Rectal smooth muscle tissue (tissue), 1 donor: ENCODE data around the gene KIAA1614.

Source experiments
- H3K27ac ChIP-seq: one replicate; pipeline ENCODE4 v1.7.0; 2013; ENCODE audit warnings: low read depth, low read length, inconsistent platforms
- H3K27me3 ChIP-seq: one replicate; pipeline ENCODE4 v1.7.0; 2013; ENCODE audit warnings: low read length; ENCODE audit not compliant: control insufficient read depth, insufficient read depth
- H3K36me3 ChIP-seq: one replicate; pipeline ENCODE4 v1.7.0; 2013; ENCODE audit warnings: low read length; ENCODE audit not compliant: control insufficient read depth, insufficient read depth
- H3K4me1 ChIP-seq: one replicate; pipeline ENCODE4 v1.7.0; 2013; ENCODE audit warnings: low read length; ENCODE audit not compliant: control insufficient read depth, insufficient read depth
- H3K4me3 ChIP-seq: one replicate; pipeline ENCODE4 v1.7.0; 2013; ENCODE audit warnings: low read length
- H3K9ac ChIP-seq: one replicate; pipeline ENCODE4 v1.7.0; 2013; ENCODE audit warnings: low read length

KIAA1614 gene

GRCh38 chr1:180930687-180931086, 18.0 kb downstream of the KIAA1614 start:
- Histone ChIP-seq H3K4me1 (peaks cover 29% of the 10 kb centered on the region), H3K36me3 (peaks cover 4% of the 10 kb centered on the region), H3K9ac (no peak overlapping the region), H3K27me3 (no peaks in the 10 kb centered on the region), H3K4me3 (no peak overlapping the region), H3K27ac (no peak overlapping the region)

- Histone ChIP-seq H3K27ac (no peak overlapping the region), H3K27me3 (no peaks in the 10 kb centered on the region), H3K9ac (no peak overlapping the region), H3K36me3 (peaks cover 4% of the 10 kb centered on the region), H3K4me1 (peaks cover 22% of the 10 kb centered on the region), H3K4me3 (no peak overlapping the region)
Observed at GRCh38 chr1:180931529-180931928, 18.8 kb downstream of the KIAA1614 start.

- Histone ChIP-seq H3K4me1 (peaks cover 16% of the 10 kb centered on the region), H3K9ac (no peak overlapping the region), H3K27ac (no peak overlapping the region), H3K27me3 (no peaks in the 10 kb centered on the region), H3K4me3 (no peak overlapping the region), H3K36me3 (peaks cover 4% of the 10 kb centered on the region)
Observed at GRCh38 chr1:180932378-180932777, 19.7 kb downstream of the KIAA1614 start.

GRCh38 chr1:180933141-180933540, 20.4 kb downstream of the KIAA1614 start:
- H3K27ac ChIP-seq, result no peak overlapping the region
- H3K4me1 ChIP-seq, result peaks cover 8% of the 10 kb centered on the region
- H3K4me3 ChIP-seq, result no peak overlapping the region
- peaks cover 4% of the 10 kb centered on the region for H3K36me3 ChIP-seq
- H3K9ac ChIP-seq, result no peak overlapping the region
- H3K27me3 ChIP-seq, result no peaks in the 10 kb centered on the region

- Histone ChIP-seq H3K27me3 (no peaks in the 10 kb centered on the region), H3K4me3 (no peak overlapping the region), H3K27ac (no peak overlapping the region), H3K36me3 (peaks cover under 1% of the 10 kb centered on the region), H3K9ac (no peak overlapping the region), H3K4me1 (no peaks in the 10 kb centered on the region)
Observed at GRCh38 chr1:180934563-180934962, 21.9 kb downstream of the KIAA1614 start.

GRCh38 chr1:180935326-180936109, 22.8 kb downstream of the KIAA1614 start:
- no peak overlapping the region for H3K9ac ChIP-seq
- H3K27ac ChIP-seq, result no peak overlapping the region
- H3K4me1 ChIP-seq, result no peaks in the 10 kb centered on the region
- no peaks in the 10 kb centered on the region for H3K36me3 ChIP-seq
- no peaks in the 10 kb centered on the region for H3K27me3 ChIP-seq
- H3K4me3 ChIP-seq, result no peak overlapping the region

- H3K27ac ChIP-seq, result no peak overlapping the region
- H3K36me3 ChIP-seq, result no peaks in the 10 kb centered on the region
- H3K4me3 ChIP-seq, result no peak overlapping the region
Observed at GRCh38 chr1:180936110-180937011, 23.7 kb downstream of the KIAA1614 start.

GRCh38 chr1:180937012-180937372, 24.3 kb downstream of the KIAA1614 start:
- Histone ChIP-seq H3K27me3 (no peaks in the 10 kb centered on the region), H3K4me3 (no peak overlapping the region), H3K27ac (no peak overlapping the region), H3K36me3 (no peaks in the 10 kb centered on the region), H3K9ac (no peak overlapping the region), H3K4me1 (no peaks in the 10 kb centered on the region)

More at GRCh38 chr1:180936110-180937011, 23.7 kb downstream of the KIAA1614 start:
- H3K4me1 ChIP-seq, result no peaks in the 10 kb centered on the region
- H3K27me3 ChIP-seq, result no peaks in the 10 kb centered on the region
- H3K9ac ChIP-seq, result no peak overlapping the region

GRCh38 chr1:180937624-180938225, 25.0 kb downstream of the KIAA1614 start:
- H3K4me3 ChIP-seq, result no peak overlapping the region
- no peaks in the 10 kb centered on the region for H3K36me3 ChIP-seq
- H3K9ac ChIP-seq, result no peak overlapping the region
- no peaks in the 10 kb centered on the region for H3K4me1 ChIP-seq
- H3K27me3 ChIP-seq, result no peaks in the 10 kb centered on the region
- no peak overlapping the region for H3K27ac ChIP-seq

- Histone ChIP-seq H3K4me1 (no peaks in the 10 kb centered on the region), H3K36me3 (no peaks in the 10 kb centered on the region), H3K9ac (no peak overlapping the region), H3K4me3 (no peak overlapping the region), H3K27ac (no peak overlapping the region), H3K27me3 (no peaks in the 10 kb centered on the region)
Observed at GRCh38 chr1:180939073-180939710, 26.5 kb downstream of the KIAA1614 start.

GRCh38 chr1:180939711-180940103, 27.0 kb downstream of the KIAA1614 start:
- Histone ChIP-seq H3K36me3 (no peaks in the 10 kb centered on the region), H3K9ac (no peak overlapping the region), H3K27me3 (no peaks in the 10 kb centered on the region), H3K4me3 (no peak overlapping the region), H3K27ac (no peak overlapping the region), H3K4me1 (no peaks in the 10 kb centered on the region)

- H3K4me1 ChIP-seq, result no peaks in the 10 kb centered on the region
- H3K27me3 ChIP-seq, result no peaks in the 10 kb centered on the region
- no peak overlapping the region for H3K4me3 ChIP-seq
- H3K27ac ChIP-seq, result no peak overlapping the region
- H3K9ac ChIP-seq, result no peak overlapping the region
- no peaks in the 10 kb centered on the region for H3K36me3 ChIP-seq
Observed at GRCh38 chr1:180940445-180940844, 27.7 kb downstream of the KIAA1614 start.
